Fibroblast of the conjunctiva (primary cell): Measurements from ENCODE around the gene CABLES2.
"Not testable (repeated sequence)": the region's sequence is repeated elsewhere in the genome, so short reads cannot be mapped to it uniquely, and the experiment has no call there.

Experiments
- DNase-seq: peaks from one replicate; pipeline ENCODE4 v3.0.0-alpha.2; 2010; ENCODE audit warnings: low read depth

The CABLES2 gene

GRCh38 chr20:62388839-62389600, 18.1 kb downstream of the CABLES2 start:
- no peak for DNase-seq

GRCh38 chr20:62387933-62388635, 19.0 kb downstream of the CABLES2 start:
- DNase-seq: no peak

GRCh38 chr20:62387219-62387913, 19.7 kb downstream of the CABLES2 start:
- DNase-seq: no peak

GRCh38 chr20:62386383-62387218, 20.5 kb downstream of the CABLES2 start, which contains the start of gene RPS21:
Gene RPS21, plus strand, starts transcription at chr20:62387103. Its CDS starts 236 bp downstream, at chr20:62387339.
- DNase-seq: peak; percentile 69

GRCh38 chr20:62382306-62383198, 24.5 kb downstream of the CABLES2 start:
- peak; percentile 47 for DNase-seq

- DNase-seq: no peak
Measured at GRCh38 chr20:62381842-62382241, 25.2 kb downstream of the CABLES2 start.

- no peak for DNase-seq
Measured at GRCh38 chr20:62381202-62381797, 25.8 kb downstream of the CABLES2 start.

GRCh38 chr20:62378215-62378614, 28.9 kb downstream of the CABLES2 start:
- no peak for DNase-seq

- no peak for DNase-seq
Measured at GRCh38 chr20:62377615-62378178, 29.4 kb downstream of the CABLES2 start.

- no peak for DNase-seq
Measured at GRCh38 chr20:62377064-62377461, 30.0 kb downstream of the CABLES2 start.

GRCh38 chr20:62376112-62377063, 30.7 kb downstream of the CABLES2 start:
- no peak for DNase-seq

- no peak for DNase-seq
Measured at GRCh38 chr20:62374331-62375152, 32.5 kb downstream of the CABLES2 start.

- not testable (repeated sequence) for DNase-seq
Measured at GRCh38 chr20:62373631-62374179, 33.4 kb downstream of the CABLES2 start.

GRCh38 chr20:62372042-62372993, 34.8 kb downstream of the CABLES2 start:
- DNase-seq: no peak

- DNase-seq: no peak
Measured at GRCh38 chr20:62371588-62372041, 35.5 kb downstream of the CABLES2 start.
